Stimulated activated CD8-positive, alpha-beta memory T cell treated with anti-CD3 and anti-CD28 coated beads, Interleukin-7, amount 100 ng/mL, for 1 hour (primary cell): ENCODE data around the gene GLIS1.
A peak's percentile ranks its signal among the peaks of the same experiment; 100 is the strongest.

Experiments used
- DNase-seq, 2 donors: peaks; one replicate each; pipeline ENCODE4 v3.0.0-alpha.2; 2020; ENCODE audit warnings: low read depth in 2 of 2

GLIS1 gene

DNA sequence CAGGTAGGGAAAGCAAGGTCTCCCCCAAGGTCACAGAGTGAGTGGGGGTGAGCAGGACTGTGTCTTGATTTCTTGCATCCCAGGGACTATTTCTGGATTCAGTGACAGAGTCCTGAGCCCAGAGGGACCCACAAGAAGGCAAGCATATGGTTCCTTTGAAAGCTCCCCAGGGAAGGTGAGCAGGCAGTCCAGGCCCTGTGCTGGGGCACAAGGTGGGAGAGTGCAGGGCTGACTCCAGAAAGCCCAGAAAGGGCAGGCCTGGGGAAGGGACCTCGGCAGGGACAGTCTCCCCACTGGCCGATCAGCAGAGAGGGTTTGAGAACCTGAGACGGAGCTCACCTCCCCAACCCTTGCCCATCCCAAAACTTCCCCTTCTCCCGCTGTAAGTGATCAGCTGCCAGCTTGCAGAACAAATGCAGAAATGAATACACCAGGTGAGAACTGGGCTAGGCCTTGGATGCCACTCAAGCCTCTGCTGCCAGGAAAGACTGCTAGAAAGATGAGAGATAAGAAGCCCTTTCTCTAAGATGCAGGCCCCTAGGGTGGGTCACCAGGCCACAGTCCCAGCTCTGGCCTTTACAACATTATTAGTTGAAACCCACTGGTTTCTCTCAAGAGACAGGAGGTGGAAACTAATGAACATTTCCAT lies 121.0 kb downstream of the GLIS1 start:
- DNase-seq = no peak

DNA sequence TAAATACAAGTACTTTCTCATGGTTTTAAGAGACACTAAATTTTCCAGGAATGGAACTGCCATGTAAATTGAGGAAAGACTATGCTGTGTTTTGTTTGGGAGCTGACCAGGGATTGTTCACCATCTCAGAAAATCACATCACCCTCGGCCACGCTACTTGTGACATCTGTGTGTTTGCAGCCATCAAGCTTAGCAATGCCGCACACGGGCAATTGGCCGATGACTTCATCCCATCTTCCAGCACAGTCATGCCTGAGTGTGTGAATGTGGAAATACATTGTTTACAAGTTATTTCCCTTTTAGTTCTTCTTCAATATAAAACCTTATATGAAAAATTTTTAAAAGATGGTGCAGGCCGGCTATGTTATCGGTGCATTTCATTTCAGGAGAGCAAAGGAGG lies 121.6 kb downstream of the GLIS1 start:
- no peak for DNase-seq

GRCh38 chr1:53616927-53617326 lies 122.0 kb downstream of the GLIS1 start:
- DNase-seq = no peak

GRCh38 chr1:53616511-53616910 lies 122.5 kb downstream of the GLIS1 start:
- no peak for DNase-seq

- no peak for DNase-seq
Observed at GRCh38 chr1:53615101-53615500, 123.9 kb downstream of the GLIS1 start.

DNA sequence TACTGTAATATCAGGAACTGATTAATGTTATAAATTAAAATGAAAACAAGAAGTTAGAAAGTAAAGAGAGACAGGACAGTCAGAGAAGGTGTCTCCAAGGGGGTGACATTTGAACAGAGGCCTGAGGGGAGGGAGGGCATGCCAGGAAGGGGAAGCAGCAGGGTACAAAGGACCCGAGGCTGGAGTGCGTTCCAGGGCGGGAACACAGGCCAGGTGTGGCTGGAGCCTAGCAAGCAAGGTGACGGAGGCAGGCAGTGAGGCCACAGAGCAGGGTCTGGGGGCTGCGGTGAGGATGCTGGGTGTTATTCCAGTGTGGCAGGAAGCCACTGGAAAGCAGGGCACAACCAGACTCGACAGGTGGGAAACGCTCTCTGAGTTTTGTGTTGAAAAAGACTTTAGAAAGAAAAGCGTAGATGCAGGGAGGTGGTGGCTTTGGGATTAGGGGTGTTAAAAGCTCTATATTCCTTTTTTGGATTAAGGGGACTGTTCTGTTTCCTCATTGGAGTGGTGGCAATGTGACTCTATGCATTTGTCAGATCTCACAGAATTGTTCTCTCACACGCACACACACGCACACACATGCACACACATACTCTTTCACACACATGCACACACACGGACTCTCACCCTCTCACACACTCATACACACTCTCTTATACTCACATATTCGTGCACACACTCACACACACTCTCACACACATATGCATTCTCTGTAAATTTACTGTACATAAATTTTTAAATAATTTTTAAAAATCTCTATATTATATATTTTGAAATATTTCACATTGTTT lies 124.5 kb downstream of the GLIS1 start:
- no peak for DNase-seq

- DNase-seq = no peak
Observed at GRCh38 chr1:53608676-53609075, 130.3 kb downstream of the GLIS1 start.

DNA sequence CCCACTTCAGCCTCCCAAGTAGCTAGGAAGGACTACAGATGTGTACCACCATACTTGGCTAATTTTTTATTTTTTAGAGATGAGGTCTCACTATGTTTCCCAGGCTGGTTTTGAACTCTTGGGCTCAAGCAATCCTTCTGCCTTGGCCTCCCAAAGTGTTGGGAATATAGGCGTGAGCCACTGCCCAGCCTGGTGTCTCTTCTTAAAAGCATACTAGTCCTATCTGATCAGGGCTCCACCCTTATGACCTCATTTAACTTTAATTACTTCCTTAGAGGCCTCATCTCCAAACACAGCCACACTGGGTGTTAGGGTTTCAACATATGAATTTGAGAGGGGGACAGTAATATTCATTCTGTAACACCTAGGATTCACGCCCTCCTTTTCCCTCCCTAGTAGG lies 130.9 kb downstream of the GLIS1 start:
- no peak for DNase-seq

DNA sequence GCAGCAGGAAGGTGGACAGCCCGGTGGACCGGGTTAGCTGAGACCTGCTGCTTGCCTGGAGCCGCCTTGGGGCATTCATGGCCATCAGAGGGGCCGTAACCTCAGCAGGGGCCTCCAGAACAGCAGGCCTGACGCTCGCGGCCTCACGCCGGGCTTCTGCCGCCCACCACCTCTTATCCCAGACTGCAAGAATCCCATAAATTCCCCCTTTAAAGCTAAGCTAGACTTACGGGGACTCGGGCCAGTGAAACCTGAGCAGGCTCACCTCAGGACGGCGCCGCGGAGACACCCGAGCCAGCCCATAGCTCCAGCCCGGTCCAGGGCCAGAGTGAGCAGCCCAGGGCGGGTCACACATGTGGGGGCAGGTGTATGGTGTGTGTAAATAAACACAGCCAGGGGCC lies 132.3 kb downstream of the GLIS1 start:
- no peak for DNase-seq

- DNase-seq = no peak
Observed at GRCh38 chr1:53606197-53606596, 132.8 kb downstream of the GLIS1 start.

GRCh38 chr1:53605181-53605580 lies 133.8 kb downstream of the GLIS1 start:
- no peak for DNase-seq

DNA sequence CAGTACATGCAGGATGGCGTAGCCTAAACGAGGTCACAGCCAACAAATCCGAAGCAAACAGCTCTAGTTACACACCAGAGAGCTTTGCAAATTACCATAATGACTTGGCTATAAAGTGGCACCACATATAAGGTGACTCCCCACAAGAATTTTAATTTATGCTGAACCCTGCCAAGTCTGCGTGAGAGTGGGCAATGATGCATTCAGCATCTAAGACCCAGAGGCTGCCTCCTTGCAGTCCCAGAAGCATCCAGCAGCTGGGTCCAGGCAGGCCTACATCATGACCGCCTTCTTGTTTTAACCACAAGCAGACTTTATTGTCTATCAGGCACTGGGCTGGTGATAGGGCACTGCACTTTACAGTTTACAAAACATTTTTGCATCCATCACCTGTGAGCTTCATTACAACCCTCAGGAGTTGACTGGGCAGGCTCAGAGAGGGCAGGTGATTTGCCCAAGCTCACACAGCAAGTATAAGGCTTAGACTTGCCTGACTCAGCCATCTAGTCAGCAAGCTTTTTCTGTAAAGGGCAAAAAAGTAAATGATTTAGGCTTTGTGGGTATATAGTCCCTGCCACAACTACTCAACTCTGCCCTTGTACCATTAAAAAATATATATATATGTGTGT lies 134.6 kb downstream of the GLIS1 start:
- no peak for DNase-seq

DNA sequence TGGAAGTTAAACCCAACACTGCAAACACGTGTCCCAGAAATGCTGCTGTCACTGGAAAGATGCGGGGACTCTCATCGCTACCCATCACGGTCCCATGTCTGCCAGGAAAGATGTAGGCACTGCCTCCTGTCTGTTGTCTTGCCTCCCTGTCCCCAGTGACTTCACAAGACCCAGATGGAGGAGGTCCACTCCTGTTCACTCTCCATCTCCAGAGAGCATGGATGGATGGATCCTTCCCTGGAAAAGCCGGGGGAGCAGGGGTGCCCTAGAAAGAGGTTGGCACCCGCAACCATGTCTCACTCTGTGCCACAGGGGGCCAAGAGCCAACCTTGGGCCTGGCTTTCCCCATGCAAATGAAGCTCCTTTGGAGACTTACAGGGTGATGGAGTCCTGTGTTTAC lies 135.5 kb downstream of the GLIS1 start:
- no peak for DNase-seq

DNA sequence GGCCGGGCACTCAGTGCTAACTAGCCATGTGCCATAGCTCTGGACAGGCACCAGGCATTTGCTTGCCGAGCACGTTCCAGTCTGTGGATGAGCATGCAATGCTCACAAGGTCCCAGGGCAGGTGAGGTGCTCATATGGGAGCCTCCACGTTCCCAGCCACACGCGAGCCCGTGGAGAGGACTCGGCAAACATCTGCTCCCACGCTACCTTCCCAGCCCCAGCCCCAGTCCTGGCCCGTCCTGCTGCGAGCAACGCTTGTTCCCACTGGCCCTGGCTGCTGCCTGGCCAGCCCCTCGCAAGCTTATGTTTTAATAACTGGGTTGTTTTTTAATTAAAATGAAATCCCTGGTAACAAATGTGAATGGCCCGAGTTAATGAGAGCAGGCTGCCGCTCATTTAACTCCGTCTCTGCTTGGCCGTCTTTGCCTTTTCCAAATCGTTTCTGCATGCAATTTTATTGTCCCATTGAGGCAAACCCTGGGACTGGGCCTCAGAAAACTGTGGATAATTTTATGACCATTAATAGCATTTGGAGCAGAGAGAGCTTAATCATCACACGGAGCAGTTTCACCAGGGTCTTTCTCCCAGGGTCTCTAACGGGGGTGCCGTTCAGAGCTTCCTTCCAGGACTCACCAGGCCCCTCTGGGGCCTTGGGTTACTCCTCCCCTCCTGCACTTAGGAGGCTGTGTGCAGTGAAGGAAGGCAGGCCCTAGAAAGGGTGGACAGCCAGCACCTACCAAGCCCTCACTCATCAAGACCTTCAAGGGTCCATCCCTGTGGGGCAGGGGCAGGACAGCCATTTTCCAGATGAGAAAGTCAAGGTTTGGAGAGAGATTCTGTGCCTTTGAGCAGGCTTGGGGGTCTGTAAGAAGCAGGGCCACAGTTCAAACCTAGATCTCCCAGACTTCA lies 136.8 kb downstream of the GLIS1 start:
- DNase-seq = no peak

DNA sequence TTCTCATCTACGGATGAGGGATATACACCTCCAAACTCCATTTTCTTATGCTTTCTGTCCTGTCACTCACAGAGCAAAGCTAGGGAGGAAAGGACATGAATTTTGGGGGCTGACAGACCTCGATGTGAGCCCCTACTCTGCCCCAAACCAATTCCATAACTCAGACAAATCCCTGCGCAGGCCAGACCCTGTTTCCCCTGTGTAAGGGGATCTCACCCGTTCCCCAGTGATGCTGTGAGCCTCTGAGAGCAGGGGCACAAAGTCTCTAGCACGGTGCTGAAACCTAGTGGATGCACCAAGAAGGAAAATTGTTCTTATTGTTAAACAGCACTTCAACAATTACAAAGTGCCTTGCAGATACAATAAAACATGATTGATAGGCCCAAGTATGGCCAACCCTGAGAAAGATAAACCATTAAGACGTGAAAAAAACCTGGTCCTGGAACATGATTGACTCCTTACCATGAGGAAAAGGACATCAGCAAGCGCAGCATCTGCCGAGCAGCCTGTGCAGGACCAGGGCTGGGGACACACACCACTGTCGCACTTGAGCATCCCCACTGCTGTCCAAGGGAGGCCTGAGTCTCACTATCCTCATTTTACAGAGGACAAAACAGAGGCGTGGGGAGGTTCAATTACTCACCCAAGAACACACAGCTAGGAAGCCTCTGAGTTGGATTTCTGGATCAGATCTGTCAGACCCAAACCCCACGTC lies 137.8 kb downstream of the GLIS1 start:
- no peak for DNase-seq

- peak in 1 of 2 donors; percentile 5 for DNase-seq
Observed at GRCh38 chr1:53600561-53600960, 138.4 kb downstream of the GLIS1 start.

- no peak for DNase-seq
Observed at GRCh38 chr1:53600001-53600400, 139.0 kb downstream of the GLIS1 start.

DNA sequence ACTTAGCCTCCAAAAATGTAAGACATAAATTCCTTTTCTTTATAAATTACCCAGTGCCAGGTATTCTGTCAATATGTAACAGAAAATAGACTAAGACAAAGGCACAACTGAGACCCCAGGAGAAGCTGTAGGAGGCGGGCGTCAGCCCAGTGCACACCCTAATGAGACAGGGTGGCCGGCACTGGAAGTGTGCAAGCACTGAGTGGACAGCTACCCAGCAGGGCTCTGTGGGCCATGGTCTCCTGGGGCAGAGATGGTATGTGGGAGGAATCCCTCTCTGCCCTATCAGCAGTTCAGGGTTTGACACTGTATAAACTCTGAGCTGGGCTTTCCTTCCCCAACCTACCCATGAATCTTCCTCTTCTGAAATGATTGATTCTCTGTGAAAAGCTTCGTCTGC lies 139.5 kb downstream of the GLIS1 start:
- no peak for DNase-seq

DNA sequence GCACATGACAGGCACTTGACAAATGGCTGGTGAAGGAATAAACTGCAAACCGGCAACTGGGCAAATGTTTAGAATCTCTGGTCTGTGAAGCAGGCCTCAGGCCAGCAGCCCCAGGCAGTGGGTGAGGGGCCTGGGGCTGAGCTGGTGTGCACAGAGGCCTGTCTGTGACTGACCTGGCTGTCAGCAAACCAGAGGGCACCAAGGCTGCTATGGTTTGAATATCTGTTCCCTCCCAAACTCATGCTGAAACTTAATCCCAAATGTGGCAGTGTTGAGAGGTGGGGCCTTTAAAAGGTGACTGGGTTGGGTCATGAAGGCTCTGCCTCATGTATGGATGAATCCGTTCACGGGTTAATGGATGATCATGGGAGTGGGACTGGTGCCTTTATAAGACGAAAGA lies 140.0 kb downstream of the GLIS1 start:
- DNase-seq = no peak

GRCh38 chr1:53595906-53596305 lies 143.1 kb downstream of the GLIS1 start:
- no peak for DNase-seq
